Stimulated activated CD4-positive, alpha-beta T cell treated with anti-CD3 and anti-CD28 coated beads, Interleukin-4, amount 100 ng/mL, for 48 hours (primary cell): ENCODE data around the gene GMPPB.
A peak's percentile ranks its signal among the peaks of the same experiment; 100 is the strongest.

Experiments used
- DNase-seq, 2 donors: peaks; one replicate each; pipeline ENCODE4 v3.0.0-alpha.2; 2020; ENCODE audit warnings: low read depth in 2 of 2

GMPPB gene

DNA sequence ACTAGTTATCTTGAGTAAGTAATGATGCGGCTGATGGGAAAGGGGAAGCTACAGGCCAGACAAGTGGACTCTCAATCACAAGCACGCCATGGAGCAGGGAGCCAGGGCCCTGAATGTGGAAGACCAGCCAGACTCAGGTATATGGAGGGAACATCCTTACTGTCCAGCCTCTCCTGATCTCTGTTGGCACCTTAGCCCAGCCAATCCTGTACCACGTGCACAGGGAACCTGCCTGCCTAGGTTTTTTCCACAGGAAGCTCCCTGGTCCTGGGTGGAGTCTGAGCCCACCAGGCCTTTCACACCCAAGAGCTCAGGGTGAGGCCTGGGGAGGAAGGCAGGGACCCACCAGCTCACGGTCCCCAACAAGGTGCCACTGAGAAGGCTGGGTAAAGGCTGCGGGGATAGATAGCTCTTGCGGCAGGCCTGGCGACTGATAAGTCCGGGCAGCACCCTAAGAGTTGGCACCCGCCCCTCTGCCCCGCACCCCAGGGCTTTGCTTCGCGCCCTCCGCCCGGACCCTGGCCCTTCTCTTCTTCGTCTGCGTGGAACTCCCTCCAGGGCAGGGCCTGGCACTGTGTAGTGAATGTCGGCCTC is 50.5 kb downstream of the GMPPB start:
- no peak for DNase-seq

DNA sequence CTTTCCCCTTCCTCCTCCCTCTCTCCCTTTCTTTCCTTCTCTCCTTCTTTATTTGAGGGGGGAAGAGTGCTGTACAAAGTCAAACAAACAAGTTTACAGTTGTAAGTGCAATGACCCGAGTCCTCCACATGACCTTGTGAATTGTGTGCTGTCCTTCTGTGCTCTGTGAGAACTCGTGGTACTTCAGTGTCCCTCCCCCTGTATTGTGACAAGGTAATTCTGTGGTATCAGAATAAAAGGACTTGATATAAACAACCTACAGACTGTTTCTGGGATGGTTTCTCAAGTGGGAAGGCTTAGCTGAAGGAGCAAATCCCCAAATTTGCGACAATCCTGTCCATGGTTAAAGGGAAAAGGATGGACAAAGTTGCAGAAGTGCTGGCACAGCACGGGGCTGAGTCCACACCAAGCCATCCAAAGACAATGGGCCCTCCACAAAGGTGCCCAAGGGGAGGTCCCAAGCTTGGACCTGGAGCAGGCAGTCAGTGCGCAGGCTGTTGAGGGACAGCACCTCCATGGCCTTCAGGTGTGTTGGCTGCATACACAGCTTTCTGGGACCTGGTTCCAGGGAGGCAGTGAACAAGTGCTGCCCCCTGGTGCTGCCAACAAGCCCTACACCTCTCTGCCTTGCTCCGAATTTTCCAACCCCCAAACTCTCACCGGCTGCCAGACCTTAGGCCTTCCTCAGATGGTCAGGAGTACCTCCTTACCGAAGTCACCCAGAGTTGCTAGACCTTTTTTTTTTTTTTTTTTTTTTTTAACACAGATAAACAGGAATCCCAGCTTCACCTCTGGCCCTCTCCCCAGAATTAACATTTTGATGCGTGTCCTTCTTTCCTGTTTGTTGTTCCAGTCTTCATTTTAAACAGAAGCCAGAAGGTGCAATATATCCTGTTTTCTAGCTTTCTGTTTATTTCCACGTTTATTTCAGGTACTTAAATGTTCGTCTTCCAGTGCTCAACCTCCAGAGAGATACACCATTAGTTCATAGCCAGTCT is 52.2 kb downstream of the GMPPB start:
- DNase-seq = peak; percentile 63 to 67

DNA sequence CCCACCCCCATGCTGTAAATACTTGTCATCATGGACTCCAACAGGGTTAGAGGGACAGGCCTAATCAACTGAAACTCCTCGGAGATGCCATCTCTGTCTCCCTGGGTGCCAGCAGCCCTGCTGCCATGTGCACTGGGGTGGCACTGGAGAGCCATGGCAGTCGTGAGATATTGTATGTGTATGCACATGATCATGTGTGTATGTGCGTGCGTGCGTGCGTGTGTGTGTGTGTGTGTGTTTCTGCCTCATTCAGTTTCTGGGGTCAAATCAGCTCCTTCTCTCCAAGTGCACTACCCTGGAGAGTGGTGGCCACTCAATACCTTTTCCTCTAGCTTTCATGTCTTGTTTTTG is 52.8 kb downstream of the GMPPB start:
- DNase-seq = no peak
